Parathyroid adenoma (tissue), 2 donors: ENCODE data around the gene TRIM37.

Source experiments
- H2AFZ ChIP-seq: fragments of 300-600 bp; sonication (generic); one replicate; pipeline ENCODE4 v1.7.0; 2017; ENCODE audit warnings: antibody characterized with exemption, mild to moderate bottlenecking
- H3K27ac ChIP-seq: fragments of 300-600 bp; sonication (generic); one replicate; pipeline ENCODE4 v1.7.0; 2017
- H3K27me3 ChIP-seq: fragments of 300-600 bp; sonication (generic); one replicate; pipeline ENCODE4 v1.7.0; 2017; ENCODE audit warnings: low read length; ENCODE audit not compliant: control insufficient read depth, insufficient read depth
- H3K36me3 ChIP-seq: fragments of 300-600 bp; sonication (generic); one replicate; pipeline ENCODE4 v1.7.0; 2017; ENCODE audit warnings: low read length; ENCODE audit not compliant: control insufficient read depth, insufficient read depth
- H3K4me1 ChIP-seq: fragments of 300-600 bp; sonication (generic); one replicate; pipeline ENCODE4 v1.7.0; 2017; ENCODE audit warnings: control low read depth
- H3K4me2 ChIP-seq: fragments of 300-600 bp; sonication (generic); one replicate; pipeline ENCODE4 v1.7.0; 2017; ENCODE audit warnings: low read length
- H3K4me3 ChIP-seq: fragments of 300-600 bp; sonication (generic); one replicate; pipeline ENCODE4 v1.7.0; 2017; ENCODE audit warnings: low read depth, low read length
- H3K79me2 ChIP-seq: fragments of 300-600 bp; sonication (generic); one replicate; pipeline ENCODE4 v1.7.0; 2017; ENCODE audit warnings: control low read depth
- H3K9ac ChIP-seq: fragments of 300-600 bp; sonication (generic); one replicate; pipeline ENCODE4 v1.7.0; 2017; ENCODE audit warnings: mild to moderate bottlenecking
- H3K9me3 ChIP-seq: fragments of 300-600 bp; sonication (generic); one replicate; pipeline ENCODE4 v1.7.0; 2017; ENCODE audit warnings: low read length; ENCODE audit not compliant: control insufficient read depth
- CTCF ChIP-seq: fragments of 300-600 bp; sonication (generic); IDR thresholded peaks from one replicate; pipeline ENCODE4 v1.7.0; 2017; ENCODE audit warnings: antibody characterized with exemption, mild to moderate bottlenecking
- donor health status: primary hyperparathyroidism.

TRIM37 gene

DNA sequence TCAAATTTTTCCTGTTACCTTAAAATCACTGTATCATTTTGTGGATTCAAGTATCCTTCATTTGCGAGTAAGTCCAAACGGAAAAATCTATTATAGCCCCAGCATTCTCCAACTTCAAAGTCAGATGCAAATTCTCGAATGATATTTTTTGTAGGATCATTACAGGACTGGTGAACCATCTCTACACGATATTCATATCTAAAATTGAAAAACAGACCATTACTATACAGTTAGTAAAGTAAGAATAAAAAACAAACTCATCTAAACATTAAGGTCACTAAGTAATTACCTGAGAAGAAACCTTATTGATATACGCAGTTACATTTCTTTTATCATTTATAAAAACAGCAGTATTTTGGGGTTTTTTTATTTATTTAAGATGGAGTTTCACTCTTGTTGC lies 49.8 kb downstream of the TRIM37 start:
- Histone ChIP-seq H3K27ac (no peak overlapping the region), H3K4me2 (no peak overlapping the region), H3K9ac (no peak overlapping the region), H3K4me3 (no peak overlapping the region), H2AFZ (no peak overlapping the region), H3K36me3 (no peaks in the 10 kb centered on the region), H3K4me1 (no peaks in the 10 kb centered on the region), H3K27me3 (no peaks in the 10 kb centered on the region), H3K9me3 (no peaks in the 10 kb centered on the region), H3K79me2 (no peaks in the 10 kb centered on the region)
- no peak for TF ChIP-seq CTCF

DNA sequence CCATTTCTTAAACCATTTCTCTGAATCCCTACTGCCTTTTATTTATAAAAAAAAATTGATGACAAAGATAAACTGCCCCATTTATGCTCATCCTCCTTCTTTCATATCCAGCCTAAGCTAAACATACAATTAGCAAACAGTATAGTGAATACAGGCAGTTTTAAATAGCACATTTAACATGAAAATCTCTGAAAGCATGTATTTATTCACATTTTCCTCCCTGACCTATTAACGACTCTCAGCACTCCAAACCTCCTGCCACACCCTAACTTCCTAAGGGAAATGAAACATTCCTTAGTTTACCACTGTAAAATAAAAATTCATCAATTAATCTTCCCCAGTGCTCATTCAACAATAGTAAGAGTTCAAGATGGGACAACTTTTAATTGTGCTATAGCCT lies 56.9 kb downstream of the TRIM37 start:
- Histone ChIP-seq H3K36me3 (no peaks in the 10 kb centered on the region), H3K27ac (no peak overlapping the region), H3K9me3 (no peaks in the 10 kb centered on the region), H3K4me2 (no peak overlapping the region), H3K27me3 (no peaks in the 10 kb centered on the region), H3K4me1 (no peaks in the 10 kb centered on the region), H3K9ac (no peak overlapping the region), H3K79me2 (no peaks in the 10 kb centered on the region), H2AFZ (no peak overlapping the region), H3K4me3 (no peak overlapping the region)
- no peak for TF ChIP-seq CTCF

- H3K4me1 ChIP-seq, result no peaks in the 10 kb centered on the region
- no peaks in the 10 kb centered on the region for H3K36me3 ChIP-seq
- H3K9ac ChIP-seq, result no peak overlapping the region
- no peak overlapping the region for H3K4me2 ChIP-seq
- no peak overlapping the region for H2AFZ ChIP-seq
- H3K9me3 ChIP-seq, result no peaks in the 10 kb centered on the region
- H3K79me2 ChIP-seq, result no peaks in the 10 kb centered on the region
- no peak overlapping the region for H3K4me3 ChIP-seq
- no peak overlapping the region for H3K27ac ChIP-seq
- no peaks in the 10 kb centered on the region for H3K27me3 ChIP-seq
- no peak for TF ChIP-seq CTCF
These were observed 59.1 kb downstream of the TRIM37 start for GRCh38 chr17:59047616-59048015.

DNA sequence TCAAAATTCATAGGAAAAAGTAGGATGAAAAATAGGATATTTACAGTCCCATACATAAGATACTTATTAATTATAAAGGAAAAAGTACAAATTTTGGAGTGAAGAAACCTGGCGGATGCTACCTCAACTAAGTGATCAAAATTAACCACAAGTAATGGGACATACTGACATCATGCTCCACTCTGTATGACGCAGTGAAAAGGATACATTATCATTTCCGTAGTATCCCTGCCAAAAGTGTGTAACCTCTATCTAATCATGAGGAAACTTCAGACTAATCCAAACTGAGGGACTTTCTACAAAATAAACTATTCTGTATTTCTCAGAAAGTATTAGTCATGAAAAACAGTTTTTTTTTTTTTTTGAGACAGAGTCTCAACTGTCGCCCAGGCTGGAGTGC lies 60.5 kb downstream of the TRIM37 start:
- no peaks in the 10 kb centered on the region for H3K9me3 ChIP-seq
- no peaks in the 10 kb centered on the region for H3K27me3 ChIP-seq
- H3K4me2 ChIP-seq, result no peak overlapping the region
- no peak overlapping the region for H3K27ac ChIP-seq
- H3K9ac ChIP-seq, result no peak overlapping the region
- H3K79me2 ChIP-seq, result no peaks in the 10 kb centered on the region
- no peak overlapping the region for H2AFZ ChIP-seq
- H3K4me3 ChIP-seq, result no peak overlapping the region
- TF ChIP-seq CTCF, result no peak
- H3K36me3 ChIP-seq, result no peaks in the 10 kb centered on the region
- no peaks in the 10 kb centered on the region for H3K4me1 ChIP-seq

DNA sequence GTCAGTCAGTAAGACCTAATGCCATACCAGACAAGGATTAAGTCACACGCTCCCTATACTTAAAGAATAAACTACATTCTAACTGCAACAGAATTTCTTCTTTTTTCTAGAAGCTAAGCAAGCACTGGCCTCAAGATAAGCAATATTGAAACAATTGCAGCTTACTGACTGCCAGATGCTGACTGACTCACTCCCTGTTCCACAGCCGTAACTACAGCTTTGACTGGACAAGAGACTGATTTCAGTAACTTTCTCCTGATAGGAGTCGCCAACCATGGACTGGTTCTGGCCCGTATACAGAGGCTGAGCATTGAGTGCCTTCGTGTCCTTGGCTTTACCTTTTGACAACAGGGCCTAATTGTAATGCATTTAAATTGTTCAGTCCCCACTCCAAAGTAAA lies 67.9 kb downstream of the TRIM37 start:
- Histone ChIP-seq H3K36me3 (no peaks in the 10 kb centered on the region), H3K4me1 (no peaks in the 10 kb centered on the region), H3K27me3 (no peaks in the 10 kb centered on the region), H3K4me2 (no peak overlapping the region), H3K9me3 (no peaks in the 10 kb centered on the region), H2AFZ (no peak overlapping the region), H3K9ac (no peak overlapping the region), H3K27ac (no peak overlapping the region), H3K79me2 (no peaks in the 10 kb centered on the region), H3K4me3 (no peak overlapping the region)
- no peak for TF ChIP-seq CTCF
